Prostate gland (tissue), 2 donors: ENCODE data around the gene TFCP2. TPM values are rescaled to one million over a fixed set of nuclear protein-coding genes. Genes with fewer than 3 reads are reported as not detected.
"Not testable (repeated sequence)": the region's sequence is repeated elsewhere in the genome, so short reads cannot be mapped to it uniquely, and the experiment has no call there.

Source experiments
- DNase-seq: peaks from one replicate; pipeline ENCODE4 v3.0.0-alpha.2; 2019; ENCODE audit warnings: low spot score
- H3K27ac ChIP-seq, 2 donors: fragments of 200-600 bp; sonication (generic); 2 replicates each; pipeline ENCODE4 v1.5.1; 2017 to 2019
- H3K27me3 ChIP-seq: fragments of 200-600 bp; sonication (generic); replicated peaks from 2 replicates; pipeline ENCODE4 v1.5.1; 2019; ENCODE audit not compliant: insufficient read depth
- H3K36me3 ChIP-seq, 2 donors: fragments of 200-600 bp; sonication (generic); 1 replicate in 1 of 2; 2 replicates in 1 of 2; pipeline versions ENCODE4 v1.5.1 to v1.8.1; 2017 to 2019
- H3K4me1 ChIP-seq: fragments of 200-600 bp; sonication (generic); replicated peaks from 2 replicates; pipeline ENCODE4 v1.5.1; 2019
- H3K4me3 ChIP-seq, 2 donors: fragments of 200-600 bp; sonication (generic); 2 replicates each; pipeline ENCODE4 v1.5.1; 2017 to 2019
- H3K9me3 ChIP-seq: fragments of 200-600 bp; sonication (generic); 2 replicates; pipeline ENCODE4 v1.5.1; 2017
- POLR2A ChIP-seq: fragments of 450-650 bp; IDR thresholded peaks from one replicate; pipeline ENCODE4 v1.6.1; 2016; ENCODE audit warnings: antibody characterized with exemption, mild to moderate bottlenecking
- POLR2AphosphoS5 ChIP-seq: sonication (generic); formaldehyde crosslinking; IDR thresholded peaks from one replicate; pipeline ENCODE4 v1.6.1; 2017; ENCODE audit warnings: antibody characterized with exemption
- WGBS: methylation state at CpG from one replicate; pipeline ENCODE4 v1.1.5; 2018; 5-methylcytosine and 5-hydroxymethylcytosine counted together
- intact Hi-C: fragments of 100-400 bp; cut with DNase I; formaldehyde crosslinking; loops from one replicate; pipeline ENCODE4 v1.14.2; 2022
- total RNA-seq, 2 donors: library from RNA; depleted of rRNA; stranded (reverse); fragments of >200 nt; gene quantifications; one replicate each; pipeline ENCODE4 v1.1.0, GENCODE V29; 2016
- TF ChIP-seq, protein P1 (sequence below), 4 experiments: fragments of 200-600 bp in 2 of 4; fragments of 450-650 bp in 2 of 4; sonication (generic) in 2 of 4; IDR thresholded peaks; 1 replicate in 3 of 4; 2 replicates in 1 of 4; pipeline ENCODE4 v1.5.1; 2016 to 2019; ENCODE audit warnings: antibody characterized with exemption in 4 of 4, mild to moderate bottlenecking in 2 of 4, moderate library complexity in 2 of 4

The TFCP2 gene, protein sequence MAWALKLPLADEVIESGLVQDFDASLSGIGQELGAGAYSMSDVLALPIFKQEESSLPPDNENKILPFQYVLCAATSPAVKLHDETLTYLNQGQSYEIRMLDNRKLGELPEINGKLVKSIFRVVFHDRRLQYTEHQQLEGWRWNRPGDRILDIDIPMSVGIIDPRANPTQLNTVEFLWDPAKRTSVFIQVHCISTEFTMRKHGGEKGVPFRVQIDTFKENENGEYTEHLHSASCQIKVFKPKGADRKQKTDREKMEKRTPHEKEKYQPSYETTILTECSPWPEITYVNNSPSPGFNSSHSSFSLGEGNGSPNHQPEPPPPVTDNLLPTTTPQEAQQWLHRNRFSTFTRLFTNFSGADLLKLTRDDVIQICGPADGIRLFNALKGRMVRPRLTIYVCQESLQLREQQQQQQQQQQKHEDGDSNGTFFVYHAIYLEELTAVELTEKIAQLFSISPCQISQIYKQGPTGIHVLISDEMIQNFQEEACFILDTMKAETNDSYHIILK
- 10 to 100 TPM; 11.5 to 21.0 TPM for total RNA-seq

DNA sequence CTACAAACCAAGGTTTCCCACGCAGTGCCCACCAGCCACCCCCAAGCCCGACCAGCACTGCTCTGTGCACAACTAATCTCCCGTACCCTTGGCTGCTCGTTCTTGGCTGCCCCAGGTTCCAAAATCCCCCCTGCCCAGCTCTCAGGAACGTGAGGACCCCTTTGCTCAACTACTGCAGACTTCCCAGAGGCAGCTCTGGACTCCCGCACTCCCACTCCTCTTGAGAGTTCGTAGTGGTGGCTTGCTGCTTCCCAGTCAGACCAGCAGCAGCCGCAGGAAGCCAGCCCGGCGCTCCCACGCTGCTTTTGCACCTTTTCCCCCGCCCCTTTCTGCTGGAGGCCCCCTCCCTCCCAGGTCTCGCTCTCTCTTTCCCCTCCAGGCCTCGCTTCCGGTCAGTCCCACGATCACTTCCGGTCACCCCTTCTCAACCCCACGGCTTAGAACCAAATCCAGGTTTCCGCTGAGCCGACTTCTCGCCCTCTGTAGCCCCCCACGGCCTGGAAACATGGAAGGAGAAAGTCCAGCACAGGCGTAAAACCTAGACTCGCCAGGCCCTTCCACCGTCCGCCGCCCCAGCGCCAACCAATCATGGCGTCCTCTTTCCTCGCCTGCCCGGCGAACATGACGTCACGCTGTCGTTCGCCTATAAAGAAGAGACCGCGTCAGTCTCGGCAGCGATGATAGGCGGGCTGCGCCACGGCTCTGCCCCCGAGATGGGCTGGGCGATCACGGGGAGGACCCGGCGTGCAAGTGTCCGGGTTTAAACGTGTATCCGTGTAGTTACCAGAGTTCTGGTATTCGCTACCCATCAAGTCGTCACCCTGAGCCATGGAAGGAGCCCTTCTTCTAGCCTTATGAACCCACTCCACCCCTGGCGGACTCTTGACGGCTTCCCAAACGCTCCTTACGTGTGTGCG, at the start of gene TFCP2:
Gene TFCP2 (minus strand): TSS at position 621 of the 917 bp plus-strand sequence. CDS start 713 bp downstream, outside the sequence.
- peak; percentile 95 for DNase-seq
- peak; percentile 61 for TF ChIP-seq POLR2A
- TF ChIP-seq, protein P1, sequence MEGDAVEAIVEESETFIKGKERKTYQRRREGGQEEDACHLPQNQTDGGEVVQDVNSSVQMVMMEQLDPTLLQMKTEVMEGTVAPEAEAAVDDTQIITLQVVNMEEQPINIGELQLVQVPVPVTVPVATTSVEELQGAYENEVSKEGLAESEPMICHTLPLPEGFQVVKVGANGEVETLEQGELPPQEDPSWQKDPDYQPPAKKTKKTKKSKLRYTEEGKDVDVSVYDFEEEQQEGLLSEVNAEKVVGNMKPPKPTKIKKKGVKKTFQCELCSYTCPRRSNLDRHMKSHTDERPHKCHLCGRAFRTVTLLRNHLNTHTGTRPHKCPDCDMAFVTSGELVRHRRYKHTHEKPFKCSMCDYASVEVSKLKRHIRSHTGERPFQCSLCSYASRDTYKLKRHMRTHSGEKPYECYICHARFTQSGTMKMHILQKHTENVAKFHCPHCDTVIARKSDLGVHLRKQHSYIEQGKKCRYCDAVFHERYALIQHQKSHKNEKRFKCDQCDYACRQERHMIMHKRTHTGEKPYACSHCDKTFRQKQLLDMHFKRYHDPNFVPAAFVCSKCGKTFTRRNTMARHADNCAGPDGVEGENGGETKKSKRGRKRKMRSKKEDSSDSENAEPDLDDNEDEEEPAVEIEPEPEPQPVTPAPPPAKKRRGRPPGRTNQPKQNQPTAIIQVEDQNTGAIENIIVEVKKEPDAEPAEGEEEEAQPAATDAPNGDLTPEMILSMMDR (IDR thresholded peaks at IDR 0.05), result peak in 2 of 4 experiments; percentile 18 to 19
- peak; percentile 93 for TF ChIP-seq POLR2AphosphoS5
- peak within 1 kb of the TSS; percentile 93 to 94 for H3K27ac ChIP-seq
- WGBS, result under 1% methylated on average over 58 of the region's 58 CpGs
- H3K9me3 ChIP-seq, result no peaks in the 10 kb centered on the region
- H3K4me3 ChIP-seq, result peak within 1 kb of the TSS; percentile 61 to 65
- no peaks in the 10 kb centered on the region for H3K4me1 ChIP-seq
- intact Hi-C loops, result loop anchor here (1.0 to 2.0 kb wide), 2 partner anchors 46 to 66 kb away; partner anchors contain the start of genes DAZAP2 and POU6F1
- H3K36me3 ChIP-seq, result no peaks in the 10 kb centered on the region
- no peaks in the 10 kb centered on the region for H3K27me3 ChIP-seq

DNA sequence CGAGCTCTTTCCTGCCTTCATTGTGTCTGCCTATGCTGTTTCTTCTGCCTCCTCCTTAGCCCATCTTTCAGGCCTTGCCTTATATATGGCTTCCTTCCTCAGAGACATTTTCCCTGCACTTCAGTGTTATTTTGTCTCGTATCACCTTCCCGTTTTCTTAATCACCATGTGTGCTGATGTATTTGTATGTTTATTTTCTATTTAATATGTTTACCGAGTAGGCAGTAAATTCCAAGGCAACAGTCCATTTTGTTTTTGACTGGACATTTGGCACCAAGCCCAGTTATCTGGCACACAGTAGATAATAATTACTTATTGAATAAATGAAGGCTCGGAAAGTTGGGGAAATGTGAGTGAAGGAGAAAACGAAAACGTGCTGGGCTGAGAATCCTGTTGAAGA, 49.5 kb upstream of the TFCP2 start:
- intact Hi-C loops, result no loop called here
- 22% methylated on average over 7 of the region's 7 CpGs for WGBS

DNA sequence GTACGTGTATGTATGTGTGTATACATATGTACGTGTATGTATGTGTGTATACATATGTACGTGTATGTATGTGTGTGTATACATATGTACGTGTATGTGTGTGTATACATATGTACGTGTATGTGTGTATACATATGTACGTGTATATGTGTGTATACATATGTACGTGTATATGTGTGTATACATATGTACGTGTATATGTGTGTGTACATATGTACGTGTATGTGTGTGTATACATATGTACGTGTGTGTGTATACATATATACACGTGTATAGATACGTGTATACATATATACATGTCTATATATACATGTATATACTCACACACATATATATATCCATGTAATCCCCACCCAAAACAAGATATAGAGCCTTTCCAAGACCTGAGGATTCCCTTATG, 46.9 kb upstream of the TFCP2 start:
- H3K27ac ChIP-seq, result peak overlapping the region in 1 of 2 donors; percentile 95
- not testable (repeated sequence) for H3K27me3 ChIP-seq, DNase-seq, H3K4me3 ChIP-seq, H3K36me3 ChIP-seq, H3K9me3 ChIP-seq, H3K4me1 ChIP-seq
- intact Hi-C loops, result loop anchor here (2.0 to 10.0 kb wide), 4 partner anchors 19 to 175 kb away; partner anchors contain the start of genes CSRNP2, DAZAP2, LETMD1 and TFCP2
- 92% methylated on average over 12 of the region's 12 CpGs for WGBS

More for the DNA sequence above, 49.5 kb upstream of the TFCP2 start:
- H3K4me1 ChIP-seq, result peaks cover 5% of the 10 kb centered on the region
- TF ChIP-seq POLR2A (no peak), POLR2AphosphoS5 (peak; percentile 85)
- H3K27me3 ChIP-seq, result no peaks in the 10 kb centered on the region
- peak overlapping the region; percentile 62 to 72 for H3K27ac ChIP-seq
- H3K9me3 ChIP-seq, result no peaks in the 10 kb centered on the region
- H3K36me3 ChIP-seq, result no peaks in the 10 kb centered on the region
- H3K4me3 ChIP-seq, result peak overlapping the region in 1 of 2 donors; percentile 14
- peak; percentile 76 for DNase-seq

DNA sequence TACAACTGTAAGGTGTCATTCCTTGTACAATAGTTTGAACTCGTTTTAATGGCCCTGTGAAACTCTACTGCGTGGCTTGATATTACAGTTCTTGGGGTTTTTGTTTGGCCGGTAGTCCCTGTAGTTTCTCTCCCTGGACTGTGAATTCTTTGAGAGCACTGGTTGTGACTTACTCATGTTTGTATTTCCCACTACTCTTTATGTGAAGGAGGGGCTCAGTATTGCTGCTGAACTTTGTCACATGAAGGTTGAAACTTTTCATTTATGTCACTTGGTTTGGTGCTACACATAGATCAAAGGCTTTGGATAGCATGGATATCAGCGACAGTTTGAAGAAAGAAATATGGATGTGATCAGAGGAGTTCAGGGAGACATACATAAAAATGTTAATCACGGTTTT, 46.4 kb upstream of the TFCP2 start:
- Histone ChIP-seq H3K27ac (peak overlapping the region; percentile 95 to 96), H3K9me3 (no peaks in the 10 kb centered on the region), H3K4me1 (peaks cover 5% of the 10 kb centered on the region), H3K36me3 (no peaks in the 10 kb centered on the region), H3K4me3 (no peak overlapping the region), H3K27me3 (no peaks in the 10 kb centered on the region)
- TF ChIP-seq POLR2A (no peak), POLR2AphosphoS5 (no peak)
- TF ChIP-seq, protein P1 (IDR thresholded peaks at IDR 0.05), result no peak
- WGBS, result 49% methylated on average over 5 of the region's 5 CpGs
- intact Hi-C loops, result loop anchor here (2.0 to 10.0 kb wide), 4 partner anchors 19 to 175 kb away; partner anchors contain the start of genes CSRNP2, DAZAP2, LETMD1 and TFCP2
- DNase-seq, result no peak

DNA sequence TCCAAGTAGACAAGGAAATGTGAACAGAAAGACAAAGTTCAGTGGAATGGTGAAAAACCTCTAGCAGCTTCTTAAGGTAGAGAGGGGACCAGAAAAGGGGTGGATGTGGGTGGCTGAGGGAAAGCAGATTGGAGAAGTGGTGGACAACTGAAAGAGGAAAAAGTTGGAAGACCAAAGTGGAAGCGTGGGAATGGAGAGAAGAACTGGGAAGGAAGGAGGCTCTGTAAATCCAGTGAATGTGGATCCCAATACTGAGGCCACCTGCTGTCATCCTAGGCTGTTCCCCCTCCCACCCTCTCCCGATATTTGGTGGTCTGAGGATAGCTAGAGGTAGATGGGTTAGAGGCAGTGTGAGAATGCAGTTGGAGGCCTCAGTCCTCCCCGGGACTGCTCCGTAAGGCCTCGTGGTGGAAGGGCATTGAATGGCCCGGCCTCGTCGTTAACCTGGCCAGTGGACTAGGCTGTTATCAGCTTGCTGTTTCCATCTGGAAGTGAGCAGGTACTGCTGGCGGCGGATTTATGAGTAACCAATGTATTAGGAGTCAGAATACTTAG, 45.7 kb upstream of the TFCP2 start:
- TF ChIP-seq, protein P1 (IDR thresholded peaks at IDR 0.05), result no peak
- no peak for TF ChIP-seq POLR2AphosphoS5
- TF ChIP-seq POLR2A, result no peak
- WGBS, result 56% methylated on average over 10 of the region's 10 CpGs

More for the DNA sequence above, 45.7 kb upstream of the TFCP2 start:
- peak; percentile 12 for DNase-seq
- H3K27ac ChIP-seq, result peak overlapping the region; percentile 95 to 96
- intact Hi-C loops, result loop anchor here (2.0 to 10.0 kb wide), 4 partner anchors 20 to 174 kb away; partner anchors contain the start of genes CSRNP2, DAZAP2, LETMD1 and TFCP2
- no peaks in the 10 kb centered on the region for H3K9me3 ChIP-seq
- no peaks in the 10 kb centered on the region for H3K36me3 ChIP-seq
- H3K4me1 ChIP-seq, result peaks cover 5% of the 10 kb centered on the region
- peak overlapping the region; percentile 91 to 92 for H3K4me3 ChIP-seq
- H3K27me3 ChIP-seq, result no peaks in the 10 kb centered on the region
